ENCODE results near the gene CGB1. TPM values are rescaled to one million over a fixed set of nuclear protein-coding genes. Genes with fewer than 3 reads are reported as not detected.
"Not testable (repeated sequence)": the region's sequence is repeated elsewhere in the genome, so short reads cannot be mapped to it uniquely, and the experiment has no call there.

Gene CGB1
- total RNA-seq, 1 donor from 2014 or later: not detected

DNA sequence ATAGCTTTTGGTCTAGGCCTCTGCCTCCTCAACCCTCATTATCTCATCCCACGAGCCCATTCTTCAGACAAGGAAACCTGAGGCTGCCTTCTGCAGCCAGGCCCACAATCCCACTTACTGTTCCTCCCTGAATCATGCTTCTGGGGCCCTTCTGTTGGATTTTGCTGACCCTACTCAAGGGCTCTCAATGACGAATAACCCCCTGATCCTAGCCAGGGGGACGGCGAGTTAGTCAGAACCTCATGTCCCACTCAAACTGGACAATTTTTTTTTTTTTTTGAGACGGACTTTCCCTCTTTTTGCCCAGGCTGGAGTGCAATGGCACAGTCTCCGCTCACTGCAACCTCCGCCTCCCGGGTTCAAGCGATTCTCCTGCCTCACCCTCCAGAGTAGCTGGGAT, 14.6 kb downstream of the CGB1 start:
- no peak for DNase-seq (ENCODE audit: low spot score)

DNA sequence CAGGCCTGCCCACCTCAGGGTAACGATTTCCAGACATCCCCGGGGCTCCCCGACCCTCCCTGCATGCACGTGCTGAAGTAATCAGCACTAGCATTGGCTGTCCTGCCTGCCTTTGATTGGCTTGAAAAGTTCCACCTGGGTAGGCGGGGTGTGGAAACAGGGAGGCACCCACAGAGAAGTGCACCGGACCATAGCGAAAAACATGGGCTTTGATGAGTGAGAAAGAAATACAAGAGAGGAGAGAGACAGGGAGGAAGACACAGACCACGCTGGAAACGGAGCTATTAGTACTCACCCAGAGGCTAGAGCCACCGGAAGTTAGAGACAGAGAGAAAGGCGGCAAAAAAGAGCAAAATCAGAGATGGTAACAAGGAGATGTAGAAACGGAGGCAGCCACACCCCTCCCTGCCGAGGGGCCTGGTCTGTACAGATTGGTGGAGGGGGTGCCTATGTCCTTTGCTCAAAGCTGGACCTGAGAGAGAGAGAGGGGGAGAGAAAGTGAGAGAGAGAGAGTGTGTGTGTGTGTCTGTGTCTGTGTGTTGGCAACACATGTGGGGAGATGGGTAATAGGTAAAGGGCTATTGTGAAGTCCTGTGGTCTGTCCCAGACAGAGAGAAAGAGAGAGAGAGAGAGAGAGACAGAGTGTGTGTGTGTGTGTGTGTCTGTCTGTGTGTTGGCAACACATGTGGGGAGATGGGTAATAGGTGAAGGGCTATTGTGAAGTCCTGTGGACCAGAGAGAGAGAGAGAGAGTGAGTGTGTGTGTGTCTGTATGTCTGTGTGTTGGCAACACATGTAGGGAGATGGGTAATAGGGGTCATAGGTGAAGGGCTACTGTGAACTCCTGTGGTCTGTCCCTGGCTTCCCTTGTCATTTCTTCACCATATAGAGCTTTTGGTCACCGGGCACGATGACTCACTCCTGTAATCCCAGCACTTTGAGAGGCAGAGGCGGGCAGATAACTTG, 15.5 kb downstream of the CGB1 start:
- DNase-seq (ENCODE audit: low spot score): no peak

DNA sequence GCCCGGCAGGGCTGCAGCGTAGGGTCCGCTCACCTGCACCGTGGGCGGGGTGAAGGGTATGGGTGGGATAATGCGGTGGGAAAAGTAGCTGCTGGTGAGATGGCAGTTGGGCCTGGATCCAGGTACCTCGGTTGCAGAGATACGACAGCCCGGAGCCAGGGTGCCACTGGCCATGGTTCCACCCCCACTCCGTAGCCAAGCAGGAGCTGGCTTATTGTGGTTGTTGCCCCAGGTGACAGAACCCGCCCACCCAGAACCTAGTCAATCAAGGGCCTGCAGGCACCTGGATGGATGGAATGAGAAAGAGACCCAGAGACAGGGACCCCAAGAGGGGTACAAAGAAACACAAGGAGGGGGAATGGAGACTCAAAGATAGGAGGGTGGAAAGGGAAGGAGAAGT, 16.4 kb downstream of the CGB1 start:
- no peak for DNase-seq (ENCODE audit: low spot score)

DNA sequence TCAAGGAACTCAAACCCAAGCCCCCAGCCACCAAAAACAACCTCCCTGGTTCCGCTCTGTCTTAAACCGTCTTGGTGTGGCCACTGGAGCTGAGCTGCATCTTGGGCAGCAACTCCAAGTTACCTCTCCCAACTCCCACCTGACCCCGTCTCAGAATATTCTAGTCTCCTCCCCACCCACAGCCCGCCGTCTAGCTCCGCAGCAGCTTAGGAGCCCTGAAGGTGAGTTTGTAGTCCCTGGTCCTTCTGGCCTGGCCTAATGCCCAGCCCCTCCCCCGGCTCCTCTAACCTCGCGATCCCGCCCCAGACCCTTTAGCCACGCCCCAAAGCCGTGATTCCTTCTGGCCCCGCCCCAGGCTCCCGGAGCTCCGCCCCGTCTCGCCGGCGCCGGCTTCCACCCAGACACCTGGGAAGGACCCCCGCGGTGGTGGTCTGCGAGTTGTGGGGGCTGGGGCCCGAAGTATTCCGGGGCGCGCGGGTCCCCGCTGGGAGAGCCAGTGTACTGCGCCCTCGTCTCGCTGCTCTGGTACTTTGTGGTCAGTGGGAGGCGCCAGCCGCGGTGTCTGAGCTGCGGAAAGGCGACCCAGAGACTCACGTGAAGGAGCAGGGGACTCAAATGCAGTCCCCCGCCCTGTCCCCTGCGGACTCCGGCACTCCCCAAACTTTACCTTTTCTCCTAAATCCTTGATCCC, 17.3 kb downstream of the CGB1 start:
- peak; percentile 60 for DNase-seq (ENCODE audit: low spot score)

DNA sequence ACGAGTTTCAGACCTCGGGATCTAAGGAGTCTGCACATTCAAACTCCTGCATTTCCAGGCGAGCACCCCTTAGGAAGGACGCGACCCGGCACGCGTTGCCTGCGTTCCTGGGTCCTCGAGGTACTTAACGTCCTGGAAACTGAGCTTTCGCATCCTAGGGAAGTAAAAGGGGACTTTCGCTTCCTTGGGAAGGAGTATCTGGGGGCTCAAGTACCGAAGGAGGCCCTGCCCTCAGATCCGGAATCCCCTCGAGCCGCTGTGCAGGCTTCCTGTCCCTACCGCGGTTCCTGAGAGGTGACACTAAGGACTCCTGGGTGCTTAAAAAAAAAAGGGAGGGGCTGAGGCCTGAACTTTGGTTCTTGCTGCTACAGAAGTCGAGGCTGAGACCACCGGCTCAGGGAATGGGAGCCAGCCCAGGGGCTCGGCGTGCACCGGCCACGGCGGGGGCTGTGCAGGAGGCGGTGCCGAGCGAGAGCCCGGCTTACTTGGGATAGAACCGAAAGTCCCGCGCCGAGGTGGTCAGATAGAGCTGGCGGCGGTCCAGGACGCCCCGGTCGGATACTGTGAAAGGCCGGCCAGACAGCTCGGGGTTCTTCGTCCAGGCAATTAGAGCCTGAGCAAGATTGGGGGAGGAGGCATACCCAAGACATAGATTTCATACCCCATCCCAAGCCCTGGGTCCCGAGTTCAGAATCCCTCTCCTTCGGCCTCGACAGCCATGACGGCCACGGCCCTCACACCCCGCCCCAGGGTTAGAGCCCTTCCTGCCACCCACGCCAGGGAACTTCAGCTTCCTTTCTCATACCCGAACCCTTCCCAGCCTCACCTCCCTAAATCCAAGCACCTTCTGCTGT, 18.1 kb downstream of the CGB1 start:
- not testable (repeated sequence) for DNase-seq (ENCODE audit: low spot score)

DNA sequence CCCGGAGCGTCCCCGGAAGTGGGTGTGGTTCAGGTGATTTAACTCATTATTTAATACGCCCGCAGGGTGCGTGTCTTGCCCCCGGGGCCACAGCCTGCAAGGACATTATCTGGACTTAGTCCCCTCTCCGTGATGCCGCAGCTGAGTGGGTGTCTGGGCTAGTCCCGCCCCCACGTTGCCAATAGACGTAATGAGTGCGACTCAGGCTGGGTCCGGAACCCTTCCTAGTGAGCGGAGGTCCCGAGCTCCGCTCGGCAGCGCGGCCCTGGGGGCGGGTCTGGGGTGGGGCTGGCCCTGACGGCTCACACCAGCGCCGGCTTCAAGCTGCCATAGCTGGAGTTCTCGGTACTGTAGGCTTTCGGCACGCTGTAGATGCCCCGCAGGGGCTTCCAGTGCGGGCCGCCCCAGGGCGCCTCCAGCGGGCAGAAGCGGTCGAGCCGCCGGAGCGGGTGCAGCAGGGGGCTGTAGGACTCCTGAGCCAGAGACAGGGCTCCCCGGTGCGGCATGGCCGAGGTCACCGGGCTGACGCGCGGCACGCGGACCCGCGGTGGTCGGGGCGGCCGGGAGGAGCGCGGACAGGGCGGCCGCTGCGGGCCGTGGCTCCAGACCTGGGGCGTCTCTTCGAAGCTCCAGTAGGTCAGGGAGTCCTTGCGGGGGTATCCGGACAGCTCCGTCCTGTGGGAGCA, 18.9 kb downstream of the CGB1 start:
- no peak for DNase-seq (ENCODE audit: low spot score)

DNA sequence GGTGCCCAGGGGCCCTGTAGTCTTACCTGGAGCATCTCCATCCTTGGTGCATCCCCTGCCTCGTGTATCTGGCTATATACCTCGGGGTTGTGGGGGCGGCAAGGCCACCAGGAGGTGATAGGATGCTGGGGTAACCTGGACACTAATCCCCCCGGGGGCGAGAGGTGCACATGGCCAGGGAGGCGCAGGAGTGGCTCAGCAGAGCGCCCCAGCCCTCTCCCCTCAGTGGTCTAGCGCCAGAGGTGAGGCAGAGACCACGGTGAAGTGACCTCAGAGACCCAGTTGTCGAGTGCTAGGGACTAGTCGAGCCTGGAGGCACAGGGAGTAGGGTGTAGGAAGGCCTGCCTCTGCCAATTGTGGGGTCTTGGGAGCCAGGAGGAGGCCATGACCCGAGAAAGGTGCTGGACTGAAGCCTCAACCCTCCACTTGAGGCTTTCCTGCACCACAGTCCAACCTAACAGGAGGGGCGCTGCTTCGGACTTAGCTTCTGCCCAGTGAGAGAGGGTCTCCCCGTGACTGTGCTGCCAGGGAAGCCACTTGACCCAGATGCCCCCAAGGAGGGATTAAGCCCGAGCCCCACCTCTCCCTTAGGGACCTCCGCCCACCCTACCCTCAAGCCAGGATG, 19.5 kb downstream of the CGB1 start, which contains the start of gene LHB:
LHB (minus strand) TSS at position 51 of the 625 bp plus-strand sequence; CDS start at position 41, 10 bp downstream.
- DNase-seq (ENCODE audit: low spot score): no peak

DNA sequence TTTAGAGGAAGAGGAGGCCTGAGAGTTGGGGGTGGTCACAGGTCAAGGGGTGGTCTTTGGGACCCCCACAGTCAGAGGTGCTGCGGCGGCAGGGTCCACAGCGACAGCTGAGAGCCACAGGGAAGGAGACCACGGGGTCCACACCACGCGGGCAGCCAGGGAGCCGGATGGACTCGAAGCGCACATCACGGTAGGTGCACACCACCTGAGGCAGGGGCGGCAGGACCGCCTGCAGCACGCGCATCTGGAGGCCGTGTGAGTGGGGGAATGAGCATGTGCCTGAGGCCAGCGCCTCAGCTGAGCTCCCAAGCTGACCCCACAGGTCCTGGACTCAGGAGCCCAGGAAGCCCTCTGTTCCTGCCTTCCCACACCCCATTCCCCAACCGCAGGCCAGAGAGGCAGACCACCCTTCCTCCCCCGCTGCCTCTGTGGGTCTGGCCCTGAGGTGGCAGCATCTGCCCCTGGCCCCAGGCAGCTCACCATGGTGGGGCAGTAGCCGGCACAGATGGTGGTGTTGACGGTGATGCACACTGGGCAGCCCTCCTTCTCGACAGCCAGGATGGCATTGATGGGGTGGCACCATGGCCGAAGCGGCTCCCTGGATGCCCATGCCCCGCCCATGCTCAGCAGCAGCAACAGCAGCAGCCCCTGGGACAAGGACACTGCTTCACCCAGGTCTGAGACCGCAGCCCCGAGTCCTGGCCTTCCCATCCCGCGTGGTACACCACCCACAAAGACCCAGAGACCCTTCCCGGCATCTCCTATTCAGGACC, 20.4 kb downstream of the CGB1 start:
- DNase-seq (ENCODE audit: low spot score): no peak

DNA sequence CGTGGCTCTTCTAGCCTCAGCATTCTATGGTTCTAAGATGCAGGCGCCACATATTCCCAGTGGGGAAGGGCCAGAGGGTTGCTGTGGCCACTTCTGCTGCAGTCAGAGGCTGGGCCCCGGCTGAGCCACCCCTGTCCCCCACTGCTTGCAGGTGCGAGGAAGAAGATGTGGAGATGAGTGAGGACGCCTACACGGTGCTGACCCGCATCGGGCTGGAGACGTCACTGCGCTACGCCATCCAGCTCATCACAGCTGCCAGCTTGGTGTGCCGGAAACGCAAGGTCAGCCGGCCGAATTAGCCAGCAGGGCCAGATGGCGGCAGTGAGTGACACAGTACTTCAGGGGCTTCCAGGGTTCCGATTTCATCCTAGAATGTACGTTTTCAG, 21.8 kb downstream of the CGB1 start:
- DNase-seq (ENCODE audit: low spot score): no peak

DNA sequence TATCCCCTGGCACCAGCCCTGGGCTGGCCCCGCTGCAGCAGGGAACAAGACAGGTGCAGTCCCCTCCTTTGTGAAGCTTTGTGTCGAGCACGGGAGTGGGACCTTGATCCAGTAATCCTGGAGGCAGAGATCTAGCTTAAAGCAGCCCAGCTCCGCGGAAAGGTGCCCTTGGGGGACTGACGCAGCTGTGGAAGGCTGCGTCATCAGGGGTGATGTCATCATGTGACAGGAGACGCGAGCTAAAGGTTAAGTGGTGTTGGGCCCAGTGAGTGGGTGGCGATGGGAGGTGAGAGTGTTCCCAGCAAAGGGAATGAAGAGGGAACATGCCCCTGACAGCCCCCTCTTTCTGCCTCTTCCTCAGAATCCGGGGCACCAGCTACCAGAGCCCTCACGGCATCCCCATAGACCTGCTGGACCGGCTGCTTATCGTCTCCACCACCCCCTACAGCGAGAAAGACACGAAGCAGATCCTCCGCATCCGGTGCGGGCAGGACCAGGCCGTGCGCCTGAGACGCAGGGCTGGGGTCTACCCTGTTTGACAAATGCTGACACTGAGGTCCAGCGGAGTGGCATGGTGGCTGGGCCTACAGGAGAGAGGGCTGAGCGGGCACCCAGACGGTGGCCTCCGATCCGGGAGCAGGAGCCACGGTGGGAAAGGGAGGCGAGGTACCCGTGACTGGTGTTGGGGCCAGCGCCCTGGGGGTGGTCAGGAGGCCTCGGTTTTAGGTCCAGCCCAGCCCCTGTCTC, 22.4 kb downstream of the CGB1 start:
- DNase-seq (ENCODE audit: low spot score): no peak

DNA sequence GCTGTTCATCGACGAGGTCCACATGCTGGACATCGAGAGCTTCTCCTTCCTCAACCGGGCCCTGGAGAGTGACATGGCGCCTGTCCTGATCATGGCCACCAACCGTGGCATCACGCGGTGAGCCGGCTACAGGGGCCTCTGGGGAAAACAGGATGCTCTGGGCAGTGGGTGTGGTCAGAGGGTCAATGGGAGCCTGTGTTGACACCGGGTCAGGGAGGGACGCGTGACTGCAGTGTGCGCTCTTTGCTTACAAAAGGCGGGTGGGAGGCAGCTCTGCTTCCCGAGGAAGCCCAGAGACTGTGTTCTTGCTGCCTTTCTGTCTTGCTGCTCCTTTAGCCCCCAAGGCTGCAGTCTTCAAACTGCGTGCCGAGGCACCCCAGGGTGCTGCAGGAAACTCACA, 25.5 kb downstream of the CGB1 start:
- no peak for DNase-seq (ENCODE audit: low spot score)

DNA sequence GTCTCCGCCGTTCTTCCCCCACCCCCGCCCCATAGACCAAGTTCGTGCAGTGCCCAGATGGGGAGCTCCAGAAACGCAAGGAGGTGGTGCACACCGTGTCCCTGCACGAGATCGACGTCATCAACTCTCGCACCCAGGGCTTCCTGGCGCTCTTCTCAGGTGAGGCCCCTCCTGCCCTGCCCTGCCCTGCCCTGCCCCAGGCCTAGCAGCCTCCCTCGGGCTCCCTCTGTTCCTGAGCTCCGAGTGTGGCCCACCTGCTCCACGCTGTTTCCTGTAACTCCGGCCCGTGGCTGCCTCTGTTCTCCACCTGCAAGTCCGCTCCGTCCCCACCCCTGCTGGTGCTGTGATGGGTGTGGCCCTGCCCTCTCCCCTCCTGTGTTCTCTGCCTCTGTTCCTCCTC, 26.2 kb downstream of the CGB1 start:
- no peak for DNase-seq (ENCODE audit: low spot score)

DNA sequence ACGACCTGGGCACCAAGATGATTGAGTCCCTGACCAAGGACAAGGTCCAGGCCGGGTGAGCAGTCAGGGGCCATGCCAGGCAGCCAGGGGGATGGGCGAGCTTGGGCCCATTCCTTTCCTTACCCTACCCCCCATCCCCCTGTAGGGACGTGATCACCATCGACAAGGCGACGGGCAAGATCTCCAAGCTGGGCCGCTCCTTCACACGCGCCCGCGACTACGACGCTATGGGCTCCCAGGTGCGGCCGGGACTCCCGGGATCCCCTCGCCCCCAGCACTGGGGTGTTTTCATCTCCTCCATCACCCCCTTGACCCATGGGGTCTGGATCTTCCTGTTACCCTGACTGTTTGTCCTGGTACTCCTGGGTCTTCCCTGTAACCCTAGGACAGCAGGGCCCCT, 26.9 kb downstream of the CGB1 start:
- no peak for DNase-seq (ENCODE audit: low spot score)

DNA sequence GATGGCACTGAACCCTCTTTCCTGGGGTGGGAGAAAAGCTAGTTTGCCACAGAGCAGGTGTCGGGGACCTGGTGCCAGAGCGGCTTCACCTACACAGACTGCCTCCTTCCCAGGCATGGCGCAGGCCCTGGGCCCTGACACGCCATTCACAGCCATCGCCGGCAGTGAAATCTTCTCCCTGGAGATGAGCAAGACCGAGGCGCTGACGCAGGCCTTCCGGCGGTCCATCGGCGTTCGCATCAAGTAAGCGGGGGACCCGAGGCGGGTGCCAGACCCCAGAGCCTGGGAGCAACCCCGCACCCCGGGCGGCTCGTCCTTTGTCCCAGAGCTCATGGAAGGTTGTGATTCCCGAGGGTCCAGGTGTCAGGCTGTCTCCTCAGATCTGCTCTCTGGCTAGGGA, 29.8 kb downstream of the CGB1 start:
- DNase-seq (ENCODE audit: low spot score): no peak

DNA sequence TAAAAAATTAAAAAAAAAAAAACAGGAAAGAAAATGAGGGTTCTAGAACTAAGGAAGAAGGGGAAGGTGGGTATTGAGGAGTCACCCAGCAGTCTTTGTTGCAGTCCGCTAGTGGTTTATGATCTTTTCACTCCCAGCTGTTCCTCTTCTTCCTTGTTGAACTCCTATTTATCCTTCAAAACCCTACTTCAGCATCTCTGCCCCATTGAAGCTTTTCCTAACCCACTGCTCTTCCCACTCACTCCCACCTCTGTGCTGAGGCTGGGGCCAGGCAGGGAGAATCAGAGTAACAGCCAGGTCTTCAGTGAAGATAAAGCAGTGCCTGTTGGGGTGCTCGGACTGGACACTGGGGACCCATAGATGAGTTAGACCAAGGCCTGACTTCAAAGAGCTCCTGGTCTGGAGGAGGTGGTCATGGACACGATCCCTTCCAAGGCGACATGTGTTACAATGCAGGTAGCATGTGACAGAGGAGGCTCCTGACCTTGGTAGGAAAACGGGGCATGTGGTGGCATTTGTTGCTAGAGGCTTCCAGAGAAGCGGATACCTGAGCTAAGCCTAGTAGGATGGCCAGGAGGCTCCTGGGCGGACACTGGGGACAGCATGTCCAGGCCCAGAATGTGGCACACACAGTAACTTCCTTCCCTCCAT, 31.6 kb downstream of the CGB1 start:
- DNase-seq (ENCODE audit: low spot score): no peak

DNA sequence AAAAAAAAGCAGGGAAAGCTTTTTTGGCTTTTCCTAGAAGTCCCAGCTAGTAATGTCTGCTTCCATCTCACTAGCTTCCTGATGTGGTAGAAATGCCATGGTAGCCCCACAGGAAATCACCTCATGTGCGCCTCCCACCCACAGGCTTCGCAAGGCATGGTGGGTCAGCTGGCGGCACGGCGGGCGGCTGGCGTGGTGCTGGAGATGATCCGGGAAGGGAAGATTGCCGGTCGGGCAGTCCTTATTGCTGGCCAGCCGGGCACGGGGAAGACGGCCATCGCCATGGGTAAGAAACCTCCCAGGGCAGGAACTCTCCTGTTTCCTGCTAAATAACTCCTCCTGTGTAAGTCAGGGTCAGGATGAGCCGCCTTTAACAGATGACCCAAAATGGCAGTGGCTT, 32.6 kb downstream of the CGB1 start:
- DNase-seq (ENCODE audit: low spot score): no peak

DNA sequence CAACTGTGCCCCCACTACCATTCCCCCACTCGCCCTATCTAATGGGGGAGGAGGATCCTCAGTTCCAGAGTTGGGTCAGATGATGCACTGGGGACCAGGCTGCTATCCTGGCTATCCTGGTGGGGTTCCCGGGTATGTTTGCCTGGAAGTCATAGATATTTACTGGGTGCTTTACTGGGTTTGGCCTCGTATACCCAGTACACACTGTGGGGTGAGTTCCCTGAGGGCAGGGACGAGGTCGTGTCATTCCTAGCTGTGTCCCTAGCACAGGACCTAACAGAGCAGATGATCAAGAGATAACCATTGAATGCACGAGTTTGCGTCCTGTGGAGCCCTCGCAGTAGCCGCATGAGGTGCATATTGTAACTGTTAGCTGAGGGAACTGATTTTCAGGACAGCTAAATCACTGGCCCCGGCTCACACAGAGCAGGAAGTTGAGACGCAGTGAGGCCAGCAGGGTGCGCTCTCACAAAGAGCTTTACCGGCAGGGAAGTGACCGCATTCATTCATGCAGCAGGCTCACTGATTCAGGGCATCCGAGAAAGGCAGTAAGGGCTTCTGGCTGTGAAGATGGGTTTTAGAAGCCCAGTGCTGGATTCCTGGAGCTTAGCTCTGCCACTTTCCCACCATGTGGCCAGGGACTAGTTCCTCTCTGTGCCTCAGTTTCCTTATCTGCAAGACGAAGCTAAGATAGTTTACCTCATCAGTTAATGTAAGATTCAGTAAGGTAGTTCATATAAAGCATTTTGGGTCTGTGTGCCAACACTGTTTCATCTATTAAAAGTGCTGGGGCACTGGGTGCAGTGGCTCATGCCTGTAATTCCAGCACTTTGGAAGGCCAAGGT, 37.0 kb downstream of the CGB1 start:
- DNase-seq (ENCODE audit: low spot score): no peak

DNA sequence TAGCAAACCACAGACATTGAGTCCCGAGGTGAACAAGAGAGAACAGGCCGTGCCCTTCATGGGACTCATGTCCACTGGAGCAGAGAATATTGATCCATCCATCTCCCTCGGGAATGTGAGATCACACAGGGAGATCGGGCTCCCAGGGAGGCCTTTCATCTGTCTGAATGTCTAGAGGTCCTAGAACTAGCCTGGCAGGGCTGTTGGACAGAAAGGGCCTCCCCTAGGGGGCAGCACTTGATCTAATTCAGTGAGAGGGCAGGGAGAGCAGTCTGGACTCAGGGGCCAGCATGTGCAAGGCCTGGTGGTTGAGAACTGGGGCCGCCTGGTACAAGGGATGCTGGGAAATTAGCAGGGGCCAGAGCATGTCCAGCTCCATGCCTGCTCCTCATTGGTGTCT, 38.7 kb downstream of the CGB1 start:
- DNase-seq (ENCODE audit: low spot score): no peak

All from ureter (tissue), 1 donor.